ENCODE data around the gene SYNGR2. TPM values are rescaled to one million over a fixed set of nuclear protein-coding genes. Genes with fewer than 3 reads are reported as not detected.

SYNGR2 gene
- total and polyA plus RNA-seq, 2 of the 8 experiments (the other 6 are each of a cell fraction or from before 2014, with no cell fraction given) = 50.0 to 139 TPM

DNA sequence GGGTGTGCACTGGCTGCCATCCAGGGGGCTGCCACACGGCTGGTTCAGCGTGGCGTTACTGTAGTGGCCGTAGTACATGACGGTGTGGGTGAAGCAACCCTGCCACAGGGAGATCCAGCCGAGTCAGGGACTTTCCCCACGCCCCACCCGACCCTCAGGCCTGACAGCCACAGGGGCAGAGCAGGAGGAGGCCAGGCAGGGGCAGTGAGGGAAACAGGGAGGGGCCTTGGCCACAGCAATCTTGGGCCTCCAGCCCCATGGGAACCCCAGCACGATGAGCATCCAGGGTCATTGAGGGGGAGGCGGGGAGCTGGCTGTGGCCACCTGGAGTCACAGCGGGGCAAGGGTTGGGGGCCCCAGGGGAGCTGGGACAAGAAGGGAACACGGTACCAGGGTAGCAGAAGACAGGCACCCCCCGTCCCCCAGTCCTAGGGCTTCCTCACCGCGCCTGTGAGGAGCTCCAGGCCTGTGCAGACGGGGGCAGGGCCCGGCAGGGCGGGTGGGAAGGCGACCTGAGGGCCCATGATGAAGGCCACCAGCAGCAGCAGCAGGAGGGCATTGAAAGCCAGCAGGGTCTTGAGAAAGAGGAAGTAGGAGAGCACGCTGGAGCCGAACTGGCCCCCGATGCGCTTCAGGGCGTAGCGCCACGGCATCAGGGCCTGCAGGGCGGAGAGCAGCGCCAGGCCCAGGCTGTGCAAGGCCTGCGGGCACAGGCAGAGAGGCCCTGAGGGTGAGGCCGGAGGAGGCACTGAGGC is 44.1 kb upstream of the SYNGR2 start (continued):
- TF ChIP-seq RNF2 (IDR thresholded peaks at IDR 0.05; ENCODE audit: borderline replicate concordance, low read depth, low read length, missing control alignments, poor library complexity, severe bottlenecking) (no peak), TBP (IDR thresholded peaks at IDR 0.05; ENCODE audit: low read depth, low read length) (no peak), YY1 (IDR thresholded peaks at IDR 0.05; ENCODE audit: low read depth, low read length) (no peak), ASH2L (IDR thresholded peaks at IDR 0.05; ENCODE audit: low read length) (no peak), NANOG (IDR thresholded peaks at IDR 0.05; ENCODE audit: insufficient read depth, low read depth, low read length, poor library complexity, severe bottlenecking) (no peak), KDM5A (IDR thresholded peaks at IDR 0.05; ENCODE audit: low read length) (no peak), CBX8 (IDR thresholded peaks at IDR 0.05; ENCODE audit: borderline replicate concordance, low read depth, low read length) (no peak), SP4 (IDR thresholded peaks at IDR 0.05; ENCODE audit: low read length) (no peak)

Data from H1 (cell line).